ENCODE measurements around the gene SIAH2.

GRCh38 chr3:150739877-150740645 is 22.9 kb downstream of the SIAH2 start:
- TF ChIP-seq POLR2AphosphoS5 (IDR thresholded peaks at IDR 0.05; ENCODE audit: borderline replicate concordance, low read depth, low read length) (no peak), EZH2 (IDR thresholded peaks at IDR 0.05) (no peak)

Measured in SK-N-MC (cell line).